GM18951 (cell line): ENCODE results near the gene ZNF506.
"Not testable (repeated sequence)": the region's sequence is repeated elsewhere in the genome, so short reads cannot be mapped to it uniquely, and the experiment has no call there.

Source experiments
- POLR2A ChIP-seq: IDR thresholded peaks from 4 replicates; pipeline ENCODE4 v1.6.1; 2011; ENCODE audit warnings: mild to moderate bottlenecking; ENCODE audit not compliant: insufficient read length, insufficient read depth; ENCODE audit errors: extremely low read depth
- in situ Hi-C: fragments of 300-500 bp; cut with MboI; formaldehyde crosslinking; loops from one replicate; pipeline ENCODE4 v1.12.0; 2022; ENCODE audit warnings: low sequenced_read_pairs, mixed read lengths, inconsistent platforms; ENCODE audit not compliant: unreplicated experiment

Gene ZNF506

GRCh38 chr19:19821366-19821951 is at the start of gene ZNF506:
Gene ZNF506 (minus strand): TSS chr19:19821750. CDS start chr19:19821603, 147 bp downstream.
- in situ Hi-C loops: no loop called here
- peak; percentile 82 for TF ChIP-seq POLR2A

GRCh38 chr19:19870086-19870485 is 48.5 kb upstream of the ZNF506 start:
- in situ Hi-C loops: not testable (repeated sequence)

DNA sequence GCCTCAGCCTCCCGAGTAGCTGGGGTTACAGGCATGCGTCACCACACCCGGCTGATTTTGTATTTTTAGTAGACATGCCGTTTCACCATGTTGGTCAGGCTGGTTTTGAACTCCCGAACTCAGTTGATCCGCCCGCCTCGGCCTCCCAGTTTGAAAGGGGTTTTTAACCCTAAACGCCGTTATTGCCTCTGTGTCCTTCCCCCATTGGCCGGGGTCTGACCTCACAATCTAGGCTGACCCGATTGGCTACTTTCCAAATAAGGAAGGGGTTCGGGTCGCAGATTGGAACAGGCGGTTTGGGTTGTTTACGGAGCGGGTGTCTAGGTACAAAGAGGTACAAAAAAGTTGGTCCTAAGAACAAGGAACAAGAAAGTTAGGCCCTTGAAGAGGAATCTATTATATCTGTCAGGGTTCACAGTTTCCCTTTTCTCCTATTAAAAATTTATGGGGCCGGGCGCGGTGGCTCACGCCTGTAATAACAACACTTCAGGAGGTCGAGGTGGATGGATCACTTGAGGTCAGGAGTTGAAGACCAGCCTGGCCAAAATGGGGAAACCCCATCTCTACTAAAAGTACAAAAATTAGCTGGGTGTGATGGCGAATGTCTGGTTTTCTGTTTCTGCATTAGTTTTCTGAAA is 45.2 kb upstream of the ZNF506 start:
- TF ChIP-seq POLR2A: no peak

GRCh38 chr19:19865750-19866610 is 44.4 kb upstream of the ZNF506 start, which contains the start of gene ZNF253:
Gene ZNF253 (plus strand): TSS chr19:19865882. CDS start chr19:19865997, 115 bp downstream.
- TF ChIP-seq POLR2A: peak; percentile 84
- in situ Hi-C loops: no loop called here

More for the DNA sequence above, 45.2 kb upstream of the ZNF506 start:
- in situ Hi-C loops: no loop called here

- in situ Hi-C loops: no loop called here
- TF ChIP-seq POLR2A: no peak
These were observed 39.3 kb upstream of the ZNF506 start for GRCh38 chr19:19860756-19861390.

GRCh38 chr19:19858751-19859150 is 37.2 kb upstream of the ZNF506 start:
- no peak for TF ChIP-seq POLR2A
- in situ Hi-C loops: no loop called here

DNA sequence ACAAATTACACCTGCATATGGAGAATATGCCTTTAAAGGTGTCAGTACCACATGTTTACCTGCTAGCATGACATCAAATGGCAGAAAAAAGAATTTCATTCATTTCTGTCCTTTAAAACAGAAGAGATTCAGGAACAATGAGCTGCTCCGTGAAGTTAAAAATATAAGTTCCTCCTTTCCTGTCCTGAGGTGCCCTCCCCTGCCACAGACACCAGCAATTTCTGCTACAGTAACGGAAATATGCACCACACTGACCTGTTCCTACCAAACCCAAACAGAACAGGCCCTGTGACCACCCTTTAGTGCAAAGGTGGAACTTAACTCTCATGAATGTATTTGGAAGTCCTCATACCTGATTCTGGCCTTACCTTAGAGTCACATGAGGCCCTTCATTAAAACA is 30.2 kb upstream of the ZNF506 start:
- in situ Hi-C loops: not testable (repeated sequence)

- in situ Hi-C loops: no loop called here
These were observed 27.5 kb upstream of the ZNF506 start for GRCh38 chr19:19849056-19849455.

GRCh38 chr19:19847781-19848180 is 26.2 kb upstream of the ZNF506 start:
- no peak for TF ChIP-seq POLR2A
- in situ Hi-C loops: no loop called here

More at GRCh38 chr19:19849056-19849455, 27.5 kb upstream of the ZNF506 start:
- no peak for TF ChIP-seq POLR2A

GRCh38 chr19:19835560-19836038 is 14.0 kb upstream of the ZNF506 start:
- no peak for TF ChIP-seq POLR2A
- in situ Hi-C loops: no loop called here

DNA sequence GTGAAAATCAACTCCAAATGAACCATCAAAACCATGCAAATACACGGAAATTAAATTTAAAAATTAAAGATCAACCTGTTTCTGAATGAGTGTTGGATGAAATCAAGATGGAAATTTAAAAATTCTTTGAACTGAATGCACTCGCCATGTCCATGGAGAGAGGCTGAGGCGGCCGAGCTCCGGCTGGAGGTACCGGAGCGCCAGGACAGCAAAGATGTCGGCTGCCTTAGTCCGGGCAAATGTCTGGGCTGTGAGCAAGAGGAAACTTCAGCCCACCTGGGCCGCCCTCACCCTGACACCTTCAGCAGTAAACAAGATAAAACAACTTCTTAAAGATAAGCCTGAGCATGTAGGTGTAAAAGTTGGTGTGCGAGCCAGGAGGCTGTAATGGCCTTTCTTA is 5.3 kb upstream of the ZNF506 start:
- in situ Hi-C loops: no loop called here
- no peak for TF ChIP-seq POLR2A

DNA sequence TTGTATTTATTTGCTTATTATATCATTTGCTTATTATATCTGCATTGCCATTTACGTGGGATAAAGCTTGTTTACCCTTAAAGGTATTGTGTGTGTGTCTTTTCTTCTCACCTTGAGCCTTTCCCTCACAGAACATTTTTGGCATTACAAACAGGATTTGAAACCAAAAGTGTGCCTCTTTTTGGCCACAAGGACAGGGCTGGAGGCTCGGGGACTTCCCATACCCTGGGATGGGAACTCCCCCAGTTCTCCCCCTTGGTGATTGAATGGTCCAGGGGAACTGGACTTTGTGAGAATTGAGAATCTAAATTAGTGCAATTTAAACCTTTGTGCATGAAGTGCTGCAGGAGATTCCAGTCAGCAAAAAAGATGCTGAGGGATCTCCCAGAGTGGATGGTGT is 2.4 kb upstream of the ZNF506 start:
- in situ Hi-C loops: no loop called here
- no peak for TF ChIP-seq POLR2A

DNA sequence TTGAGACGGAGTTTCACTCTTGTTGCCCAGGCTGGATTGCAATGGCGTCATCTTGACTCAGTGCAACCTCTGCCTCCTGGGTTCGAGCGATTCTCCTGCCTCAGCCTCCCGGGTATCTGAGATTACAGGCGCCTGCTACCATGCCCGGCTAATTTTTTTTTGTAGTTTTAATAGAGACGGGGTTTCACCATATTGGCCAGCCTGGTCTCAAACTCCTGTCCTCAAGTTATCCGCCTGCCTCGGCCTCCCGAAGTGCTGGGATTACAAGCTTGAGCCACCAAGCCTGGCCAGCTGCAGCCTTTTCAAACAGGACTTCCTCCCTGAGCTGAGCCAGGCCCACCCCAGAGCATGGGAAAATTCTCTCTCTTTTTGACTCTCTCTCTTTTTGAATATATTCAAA is 426 bp upstream of the ZNF506 start:
- in situ Hi-C loops: not testable (repeated sequence)
